GM19467 (cell line): ENCODE measurements around the gene HTRA1.

Source experiments
- ATAC-seq: cut with Tn5 transposase; IDR thresholded peaks from one replicate; pipeline ENCODE4 v1.9.1; 2021; ENCODE audit warnings: mild to moderate bottlenecking, moderate library complexity; ENCODE audit not compliant: unreplicated experiment

HTRA1 gene

GRCh38 chr10:122461367-122461728 lies at the start of gene HTRA1:
TSS of gene HTRA1 (plus strand) at chr10:122461553. CDS start at chr10:122461653, 100 bp downstream.
- no peak for ATAC-seq

- ATAC-seq, result no peak
Measured at GRCh38 chr10:122413327-122413726, 48.0 kb upstream of the HTRA1 start.

- no peak for ATAC-seq
Measured at GRCh38 chr10:122417667-122418066, 43.7 kb upstream of the HTRA1 start.

DNA sequence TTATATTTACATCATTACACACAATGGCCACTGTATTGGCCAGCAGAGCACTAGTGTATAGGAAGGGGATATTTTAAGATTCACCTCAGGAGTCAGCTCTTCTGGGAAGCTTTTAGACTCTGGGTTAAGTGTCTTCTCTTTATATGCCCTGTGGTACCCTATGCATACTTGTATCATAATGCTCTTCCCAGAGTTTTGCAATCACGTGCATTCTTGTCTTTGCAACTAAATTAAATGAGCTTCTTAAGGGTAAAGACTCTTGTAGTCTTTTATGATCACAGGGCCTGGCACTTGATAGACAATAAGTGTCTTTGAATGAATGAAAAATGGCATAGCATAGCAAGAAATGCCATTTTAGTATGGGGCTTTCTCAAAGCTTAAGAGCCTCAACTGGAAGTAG lies 42.3 kb upstream of the HTRA1 start:
- no peak for ATAC-seq

DNA sequence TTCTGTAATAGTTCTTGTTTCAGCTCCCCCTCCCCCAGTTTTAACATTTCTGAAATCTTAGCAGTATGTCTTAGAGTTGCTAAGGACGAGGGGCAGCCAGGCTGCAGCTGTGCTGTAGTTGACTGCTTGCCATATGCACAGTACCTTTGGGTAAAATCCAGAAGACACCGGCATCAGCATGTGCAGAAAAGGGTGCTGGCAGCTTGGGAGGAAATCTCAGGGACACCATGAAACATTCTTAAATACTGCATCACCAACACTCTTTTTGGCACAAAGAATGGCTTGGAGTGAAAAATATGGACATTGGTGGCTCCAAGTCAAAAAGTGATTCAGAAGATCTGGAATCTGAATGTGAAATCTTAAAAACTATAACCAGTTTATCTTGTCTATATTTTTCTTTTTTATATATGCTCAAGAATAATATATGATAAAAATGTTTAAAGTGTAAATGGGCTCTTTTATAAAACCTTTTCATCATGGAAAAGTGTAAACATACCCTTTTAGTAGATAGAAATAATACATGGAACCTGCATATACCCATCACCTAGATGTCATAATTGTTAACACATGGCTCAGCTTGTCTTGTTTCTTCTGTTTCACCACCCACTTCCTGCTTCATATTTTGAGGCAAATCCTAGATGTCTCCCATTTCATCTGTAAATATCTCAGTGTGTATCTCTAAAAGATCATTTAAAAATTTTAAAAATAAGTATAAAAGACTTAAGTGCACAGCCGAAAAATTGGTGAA lies 41.3 kb upstream of the HTRA1 start:
- no peak for ATAC-seq

DNA sequence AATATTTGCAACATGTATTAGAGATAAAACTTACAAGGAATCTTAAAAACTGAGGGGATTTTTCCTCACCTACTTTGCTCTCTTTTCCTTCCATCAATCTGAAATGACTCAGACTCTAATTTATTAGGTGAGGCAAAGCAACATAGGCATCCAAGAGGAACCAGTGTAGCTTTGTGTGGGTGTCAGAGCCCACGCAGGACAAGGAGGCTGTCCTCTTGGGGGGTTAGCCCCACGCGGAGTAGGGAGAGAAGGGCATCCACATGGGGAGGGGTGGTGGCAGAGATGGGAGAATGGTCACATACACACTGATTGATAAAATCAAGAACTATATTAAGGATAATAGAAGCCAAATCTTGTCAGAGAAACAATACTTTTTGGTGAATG lies 40.7 kb upstream of the HTRA1 start:
- ATAC-seq, result no peak

- ATAC-seq, result no peak
Measured at GRCh38 chr10:122421054-122421625, 40.2 kb upstream of the HTRA1 start.

- ATAC-seq, result no peak
Measured at GRCh38 chr10:122421742-122422141, 39.6 kb upstream of the HTRA1 start.

DNA sequence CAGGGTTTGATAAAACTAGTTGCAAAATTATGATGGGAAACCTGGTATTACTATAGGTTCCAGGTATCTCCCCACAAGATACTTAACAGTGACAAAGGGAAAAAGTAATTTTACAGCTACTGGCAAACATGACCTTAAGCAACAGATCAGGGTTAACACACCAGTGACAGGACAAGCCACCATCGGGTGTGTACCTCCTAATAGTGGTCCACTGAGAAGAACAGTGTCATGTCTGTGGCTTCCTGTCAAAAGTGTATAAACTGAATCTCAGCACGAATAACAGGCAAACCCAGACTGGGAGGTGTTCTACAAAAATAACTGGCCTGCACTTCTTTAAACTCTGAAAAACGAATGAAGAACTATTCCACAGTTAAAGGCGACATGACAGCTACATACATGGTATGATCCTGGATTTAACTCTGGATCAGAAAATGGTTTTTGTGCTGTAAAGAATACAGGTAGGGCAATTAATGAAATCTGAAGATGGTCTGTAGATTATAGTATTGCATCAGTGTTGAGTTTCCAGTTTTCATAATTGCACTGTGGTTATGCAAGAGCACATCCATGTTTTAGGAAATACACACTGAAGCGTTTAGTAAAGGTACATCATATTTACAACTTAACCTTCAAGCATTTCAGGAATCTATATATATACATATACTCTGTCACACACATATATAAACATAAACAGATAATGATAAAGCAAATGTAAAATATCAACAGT lies 38.9 kb upstream of the HTRA1 start:
- no peak for ATAC-seq

DNA sequence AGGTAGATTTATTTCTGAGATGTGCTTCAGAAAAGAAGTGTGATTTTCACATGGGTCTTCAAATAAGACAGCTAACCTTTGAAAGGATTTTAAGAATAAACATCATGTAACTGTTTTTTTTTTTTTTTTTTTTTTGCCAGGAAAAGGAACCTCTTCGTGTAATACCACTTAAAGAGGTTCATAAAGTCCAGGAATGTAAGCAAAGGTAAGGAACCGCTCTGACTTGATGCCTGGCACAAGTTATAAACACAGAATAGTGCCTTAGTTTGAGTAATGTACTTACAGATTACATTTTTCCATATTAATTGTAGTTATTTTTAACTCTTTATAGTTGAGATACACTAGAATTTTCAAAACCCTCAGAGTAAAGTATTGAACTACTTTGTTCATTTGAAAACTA lies 37.3 kb upstream of the HTRA1 start:
- ATAC-seq, result no peak

DNA sequence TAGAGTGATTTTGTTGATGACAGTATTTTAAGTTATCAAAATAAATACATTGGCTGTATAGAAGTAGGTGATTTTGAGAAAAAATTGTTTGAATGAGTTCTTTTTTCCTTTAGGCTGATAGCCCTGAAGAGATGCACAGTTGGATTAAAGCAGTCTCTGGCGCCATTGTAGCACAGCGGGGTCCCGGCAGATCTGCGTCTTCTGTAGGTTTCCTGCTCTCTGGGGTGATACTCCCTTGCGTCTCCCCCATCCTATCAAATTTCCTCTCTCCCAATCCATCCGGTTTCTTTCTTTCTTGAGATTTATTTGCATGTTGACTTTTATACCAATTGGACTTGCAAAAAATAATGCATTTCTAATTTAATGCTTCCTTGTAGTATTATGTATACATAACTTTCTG lies 34.5 kb upstream of the HTRA1 start:
- no peak for ATAC-seq

DNA sequence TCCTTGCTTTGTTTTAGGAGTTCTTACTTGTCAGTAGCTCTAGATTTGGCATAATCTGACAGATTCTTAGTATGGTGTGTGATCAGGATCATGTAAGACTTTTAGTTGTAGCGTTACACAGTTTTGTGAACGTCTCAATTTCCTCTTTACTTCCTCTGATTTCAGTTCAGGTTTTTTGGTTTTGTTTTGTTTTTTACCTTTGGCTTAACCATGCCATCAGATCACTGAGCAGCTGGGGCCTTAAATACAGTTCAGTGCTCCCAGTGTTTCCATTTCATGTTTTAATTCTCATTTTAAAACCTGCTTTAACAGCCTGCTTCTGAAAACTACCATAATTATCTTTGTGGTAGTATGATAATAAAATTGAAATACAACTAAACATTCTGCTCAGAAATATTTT lies 34.1 kb upstream of the HTRA1 start:
- no peak for ATAC-seq

GRCh38 chr10:122435212-122435827 lies 26.0 kb upstream of the HTRA1 start:
- no peak for ATAC-seq

DNA sequence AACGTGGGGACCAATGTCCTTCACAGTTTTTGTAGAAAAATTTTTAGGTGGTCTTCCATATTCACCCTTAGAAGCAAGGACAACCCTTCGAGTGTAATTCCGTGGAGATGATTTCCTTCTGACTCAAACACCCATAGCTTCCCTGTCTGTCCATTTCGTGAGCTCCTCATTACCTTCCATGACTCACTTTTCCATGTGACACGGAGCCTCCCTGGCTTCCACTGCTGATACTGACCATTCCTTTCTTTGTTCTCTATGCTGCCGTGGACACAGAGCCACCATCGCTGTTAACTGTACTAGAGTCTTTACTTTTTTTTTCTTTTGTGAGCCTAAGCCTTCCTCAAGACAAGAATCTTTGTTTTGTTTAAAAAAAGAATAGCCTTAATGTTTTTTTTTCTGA lies 19.4 kb upstream of the HTRA1 start:
- no peak for ATAC-seq

- ATAC-seq, result no peak
Measured at GRCh38 chr10:122445469-122445868, 15.9 kb upstream of the HTRA1 start.

DNA sequence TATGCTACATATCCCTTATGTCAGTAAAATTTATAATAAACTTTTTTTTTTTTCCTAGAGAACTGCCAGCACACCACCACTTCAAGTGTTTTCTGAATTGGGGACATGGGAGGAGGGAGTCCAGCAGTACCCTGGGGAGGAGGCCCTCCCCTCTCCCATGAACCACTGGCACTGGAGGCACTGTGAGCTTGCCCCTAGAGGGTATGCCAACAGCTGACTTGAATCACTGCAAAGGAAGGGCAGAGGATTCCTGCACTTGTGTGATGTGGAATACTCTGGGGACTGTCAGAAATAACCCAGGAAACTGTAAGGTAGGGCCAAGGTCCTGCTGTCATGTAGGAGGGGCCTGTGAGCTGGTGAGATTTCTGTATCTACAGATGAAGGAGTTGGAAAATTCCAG lies 15.4 kb upstream of the HTRA1 start:
- no peak for ATAC-seq

- ATAC-seq, result no peak
Measured at GRCh38 chr10:122446668-122447423, 14.5 kb upstream of the HTRA1 start.

DNA sequence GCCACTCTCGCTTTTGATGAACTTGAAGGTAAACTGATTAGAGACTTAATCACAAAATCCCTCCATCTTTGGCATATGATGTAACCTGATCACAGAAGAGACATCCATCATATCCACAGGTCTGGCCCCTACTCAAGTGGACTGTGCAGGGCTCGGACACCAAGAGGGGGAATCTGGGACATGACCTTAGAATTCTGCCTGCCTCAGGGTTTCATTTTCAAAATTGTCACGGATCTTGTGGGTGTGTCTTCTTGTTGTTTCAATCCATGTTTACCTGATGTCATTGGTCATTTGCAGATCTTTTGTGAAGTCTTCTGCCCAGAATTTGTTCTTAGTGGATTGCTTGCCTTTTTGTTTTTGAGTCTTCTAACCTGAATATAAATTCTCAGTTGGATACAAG lies 12.8 kb upstream of the HTRA1 start:
- no peak for ATAC-seq

DNA sequence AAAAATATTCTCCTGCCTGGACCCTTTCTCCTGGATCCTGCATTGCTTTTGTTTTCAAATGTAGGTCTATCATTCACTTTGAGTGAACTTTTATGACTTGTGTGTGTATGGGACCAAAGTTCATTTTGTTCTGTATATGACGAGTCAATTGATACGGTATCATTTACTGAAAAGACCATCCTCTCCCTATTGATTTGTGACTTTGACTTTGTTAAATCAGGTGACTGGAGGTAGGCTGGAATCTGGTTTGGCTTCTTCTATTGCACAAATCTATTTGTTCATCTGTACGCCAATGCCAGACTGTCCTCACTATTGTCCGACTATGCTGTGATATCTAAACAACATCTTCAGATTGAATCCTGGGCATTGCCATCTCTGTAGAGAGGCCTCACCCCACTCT lies 12.2 kb upstream of the HTRA1 start:
- no peak for ATAC-seq

- no peak for ATAC-seq
Measured at GRCh38 chr10:122450353-122450990, 10.9 kb upstream of the HTRA1 start.

GRCh38 chr10:122454071-122454470 lies 7.3 kb upstream of the HTRA1 start:
- no peak for ATAC-seq
